ENCODE measurements around the gene PNPLA7. TPM values are rescaled to one million over a fixed set of nuclear protein-coding genes. Genes with fewer than 3 reads are reported as not detected.

PNPLA7 gene
- total RNA-seq, 2 experiments from 2014 or later = 3.0 to 3.2 TPM

DNA sequence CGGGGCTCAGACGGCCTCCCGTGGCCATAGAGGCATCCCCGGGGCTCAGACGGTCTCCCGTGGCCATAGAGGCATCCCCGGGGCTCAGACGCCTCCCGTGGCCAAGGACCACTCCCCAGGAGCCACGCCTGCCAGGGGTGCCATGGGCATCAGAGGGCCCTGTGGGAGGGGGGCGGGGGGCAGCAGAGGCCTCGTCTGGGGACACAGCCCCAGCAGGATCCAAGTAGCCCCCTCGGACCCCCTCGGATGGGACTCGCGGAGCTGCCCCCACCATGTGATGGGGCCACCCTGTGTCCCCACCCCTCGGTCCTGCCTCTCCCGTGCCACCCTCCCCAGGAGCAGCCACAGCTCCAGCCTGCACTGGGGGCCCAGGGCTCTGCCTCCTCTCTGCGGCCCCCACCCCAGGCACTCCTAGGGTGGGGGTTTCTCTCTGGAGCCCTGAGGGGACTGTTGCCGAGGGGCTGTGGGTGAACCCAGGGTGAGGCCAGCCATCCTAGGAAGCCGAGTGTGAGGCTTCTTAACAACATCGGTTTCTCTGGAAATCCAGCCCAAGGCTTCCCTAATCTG is 111.5 kb downstream of the PNPLA7 start:
- no peak for DNase-seq
- H3K27me3 Mint-ChIP-seq = peaks cover 17% of the 10 kb centered on the region
- ATAC-seq = no peak
- CTCF ChIA-PET = interaction anchor here (1.3 kb wide), 1 partner anchor 16 kb away, joined by 4 read pairs; the partner anchor contains the start of genes EXD3 and NOXA1
- H3K27ac Mint-ChIP-seq = no peak overlapping the region
- no peaks in the 10 kb centered on the region for H3K9me3 Mint-ChIP-seq (ENCODE audit: low read depth)
- peaks cover 1% of the 10 kb centered on the region for H3K36me3 Mint-ChIP-seq
- H3K4me1 Mint-ChIP-seq = peaks cover 7% of the 10 kb centered on the region
- no peak overlapping the region for H3K4me3 Mint-ChIP-seq

DNA sequence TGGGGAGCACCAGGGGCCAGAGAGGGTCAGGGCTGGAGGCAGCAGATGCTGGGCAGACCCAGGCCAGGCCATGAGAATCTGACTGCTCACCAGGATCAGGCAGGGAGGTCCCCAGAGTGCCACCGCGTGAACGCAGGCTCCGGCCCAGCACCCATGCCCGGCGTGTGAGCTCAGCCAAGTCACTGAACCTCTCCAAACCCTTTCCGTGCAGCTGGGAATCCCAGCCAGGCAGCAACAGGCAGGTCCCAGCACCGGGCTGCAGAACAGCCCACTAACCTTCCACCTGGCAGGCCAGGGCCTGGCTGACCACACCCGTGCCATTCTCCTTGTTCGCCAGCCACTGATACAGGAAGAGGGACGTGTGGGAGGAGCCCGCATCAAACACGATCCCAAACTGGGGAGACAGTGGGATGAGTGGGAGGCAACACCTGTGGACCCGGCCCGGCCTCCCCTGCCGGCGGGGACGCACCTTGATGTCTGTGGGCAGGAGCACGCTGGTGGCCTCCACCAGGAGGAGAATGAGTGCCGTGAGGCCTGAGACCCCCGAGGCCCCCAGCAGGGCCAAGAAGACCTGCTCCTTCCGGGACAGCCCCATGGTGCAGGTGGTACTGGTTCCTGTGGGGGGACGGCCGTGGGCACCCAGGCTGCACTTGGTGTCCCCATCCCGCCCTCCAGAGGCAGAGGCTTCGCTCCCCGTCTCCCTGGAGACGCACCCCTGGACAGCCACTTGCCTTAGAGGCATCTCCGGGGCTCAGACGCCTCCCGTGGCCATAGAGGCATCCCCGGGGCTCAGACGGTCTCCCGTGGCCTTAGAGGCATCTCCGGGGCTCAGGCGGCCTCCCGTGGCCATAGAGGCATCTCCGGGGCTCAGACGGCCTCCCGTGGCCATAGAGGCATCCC is 112.3 kb downstream of the PNPLA7 start:
- DNase-seq = no peak
- Mint-ChIP-seq H3K4me3 (no peak overlapping the region), H3K4me1 (peaks cover 7% of the 10 kb centered on the region), H3K27ac (no peak overlapping the region), H3K27me3 (peaks cover 12% of the 10 kb centered on the region), H3K36me3 (no peaks in the 10 kb centered on the region), H3K9me3 (ENCODE audit: low read depth) (no peaks in the 10 kb centered on the region)
- ATAC-seq = no peak
- CTCF ChIA-PET = interaction anchor here (1.3 to 1.5 kb wide), 2 partner anchors 8 to 15 kb away, joined by 4 read pairs; partner anchors contain the start of genes EXD3 and NOXA1

GRCh38 chr9:137436761-137437600 is 113.2 kb downstream of the PNPLA7 start:
- H3K36me3 Mint-ChIP-seq = no peaks in the 10 kb centered on the region
- CTCF ChIA-PET = interaction anchor here (0.6 to 1.5 kb wide), 2 partner anchors 9 to 100 kb away, joined by 4 read pairs; no protein-coding TSS in a partner anchor
- DNase-seq (no peak), ATAC-seq (no peak)
- no peak overlapping the region for H3K27ac Mint-ChIP-seq
- no peaks in the 10 kb centered on the region for H3K9me3 Mint-ChIP-seq (ENCODE audit: low read depth)
- H3K27me3 Mint-ChIP-seq = peaks cover 2% of the 10 kb centered on the region
- H3K4me3 Mint-ChIP-seq = no peak overlapping the region
- H3K4me1 Mint-ChIP-seq = peaks cover 6% of the 10 kb centered on the region

- H3K4me3 Mint-ChIP-seq = no peak overlapping the region
- H3K27me3 Mint-ChIP-seq = no peaks in the 10 kb centered on the region
- DNase-seq (no peak), ATAC-seq (no peak)
- H3K4me1 Mint-ChIP-seq = peaks cover 4% of the 10 kb centered on the region
- CTCF ChIA-PET = interaction anchor here (0.6 to 1.5 kb wide), 2 partner anchors 10 to 99 kb away, joined by 4 read pairs; no protein-coding TSS in a partner anchor
- H3K9me3 Mint-ChIP-seq (ENCODE audit: low read depth) = no peaks in the 10 kb centered on the region
- H3K27ac Mint-ChIP-seq = no peak overlapping the region
- no peaks in the 10 kb centered on the region for H3K36me3 Mint-ChIP-seq
These were observed 114.0 kb downstream of the PNPLA7 start for GRCh38 chr9:137435980-137436760.

GRCh38 chr9:137435381-137435891 is 114.8 kb downstream of the PNPLA7 start:
- CTCF ChIA-PET = interaction anchor here (4.1 kb wide), 1 partner anchor 12 kb away, joined by 20 read pairs; the partner anchor contains the start of genes EXD3 and NOXA1
- H3K9me3 Mint-ChIP-seq (ENCODE audit: low read depth) = no peaks in the 10 kb centered on the region
- H3K27ac Mint-ChIP-seq = no peak overlapping the region
- DNase-seq = no peak
- no peak overlapping the region for H3K4me3 Mint-ChIP-seq
- no peaks in the 10 kb centered on the region for H3K27me3 Mint-ChIP-seq
- no peaks in the 10 kb centered on the region for H3K36me3 Mint-ChIP-seq
- peaks cover 4% of the 10 kb centered on the region for H3K4me1 Mint-ChIP-seq
- no peak for ATAC-seq

DNA sequence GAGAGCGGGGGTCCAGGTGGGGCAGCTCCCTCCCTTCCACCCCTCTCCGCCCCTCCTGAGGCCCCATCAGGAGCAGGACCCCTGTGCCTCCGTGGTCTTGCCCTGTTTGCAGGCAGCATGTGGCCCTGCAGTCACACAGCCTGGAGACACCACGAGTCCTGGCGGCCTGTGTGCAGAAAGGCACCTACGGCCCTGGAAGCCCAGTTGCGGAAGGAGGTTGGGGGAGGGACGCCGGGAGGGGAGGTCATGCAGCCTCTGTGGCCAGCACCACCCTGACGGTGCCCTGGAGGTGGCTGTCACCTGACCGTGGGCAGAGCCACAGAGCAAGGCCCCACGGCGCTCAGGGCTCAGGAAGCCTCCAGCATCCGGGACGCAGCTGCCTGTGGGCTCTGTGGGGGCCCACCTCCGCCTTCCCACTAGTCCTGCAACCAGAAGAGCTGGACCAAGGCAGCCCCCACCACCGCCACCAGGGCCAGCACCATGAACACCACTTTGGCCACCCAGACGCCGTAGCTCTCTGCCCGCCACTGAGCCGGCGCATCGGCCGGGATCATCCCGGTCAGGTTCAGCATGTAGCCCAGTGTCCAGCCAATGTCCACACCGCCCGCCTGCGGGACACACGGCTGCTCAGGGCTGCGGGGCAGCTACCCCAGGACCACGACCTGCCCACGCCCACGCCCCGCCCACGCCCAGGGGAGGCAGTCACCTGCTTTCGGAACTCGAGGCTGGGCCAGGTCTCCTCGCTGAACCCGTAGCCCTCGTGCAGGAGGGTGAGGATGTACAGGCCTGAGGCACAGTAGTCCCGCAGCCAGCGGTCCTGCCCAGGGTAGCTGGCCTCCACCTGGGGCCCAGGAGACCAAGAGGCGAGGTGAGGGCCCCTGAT is 115.5 kb downstream of the PNPLA7 start:
- Mint-ChIP-seq H3K9me3 (ENCODE audit: low read depth) (no peaks in the 10 kb centered on the region), H3K4me3 (no peak overlapping the region), H3K27me3 (no peaks in the 10 kb centered on the region), H3K4me1 (peaks cover 4% of the 10 kb centered on the region), H3K36me3 (no peaks in the 10 kb centered on the region), H3K27ac (no peak overlapping the region)
- CTCF ChIA-PET = interaction anchor here (4.1 kb wide), 1 partner anchor 12 kb away, joined by 20 read pairs; the partner anchor contains the start of genes EXD3 and NOXA1
- ATAC-seq (peak; percentile 16), DNase-seq (no peak)

DNA sequence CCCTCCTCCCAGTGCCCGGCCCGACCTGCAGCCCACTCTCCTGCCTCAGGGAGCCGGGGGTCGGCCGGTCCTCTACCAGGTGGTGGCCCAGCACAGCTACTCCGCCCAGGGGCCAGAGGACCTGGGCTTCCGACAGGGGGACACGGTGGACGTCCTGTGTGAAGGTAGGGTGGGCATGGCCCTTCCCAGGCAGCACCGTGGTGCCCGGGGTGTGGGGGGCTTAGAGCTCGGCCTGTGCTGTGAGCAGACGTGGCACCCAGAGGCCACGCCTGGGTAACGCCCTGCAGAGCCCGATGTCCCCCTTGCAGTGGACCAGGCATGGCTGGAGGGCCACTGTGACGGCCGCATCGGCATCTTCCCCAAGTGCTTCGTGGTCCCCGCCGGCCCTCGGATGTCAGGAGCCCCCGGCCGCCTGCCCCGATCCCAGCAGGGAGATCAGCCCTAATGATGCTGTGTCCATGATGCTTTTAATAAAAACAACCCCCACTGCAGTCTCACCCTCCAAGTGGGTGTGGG is 116.2 kb downstream of the PNPLA7 start:
- H3K27me3 Mint-ChIP-seq = no peaks in the 10 kb centered on the region
- CTCF ChIA-PET = interaction anchor here (4.1 kb wide), 1 partner anchor 11 kb away, joined by 20 read pairs; the partner anchor contains the start of genes EXD3 and NOXA1
- no peak overlapping the region for H3K4me3 Mint-ChIP-seq
- DNase-seq (no peak), ATAC-seq (no peak)
- no peaks in the 10 kb centered on the region for H3K36me3 Mint-ChIP-seq
- H3K27ac Mint-ChIP-seq = no peak overlapping the region
- H3K9me3 Mint-ChIP-seq (ENCODE audit: low read depth) = no peaks in the 10 kb centered on the region
- H3K4me1 Mint-ChIP-seq = peaks cover 4% of the 10 kb centered on the region

- CTCF ChIA-PET = interaction anchor here (4.1 kb wide), 1 partner anchor 10 kb away, joined by 20 read pairs; the partner anchor contains the start of genes EXD3 and NOXA1
- no peak overlapping the region for H3K27ac Mint-ChIP-seq
- no peaks in the 10 kb centered on the region for H3K36me3 Mint-ChIP-seq
- DNase-seq (no peak), ATAC-seq (no peak)
- H3K4me3 Mint-ChIP-seq = no peak overlapping the region
- no peaks in the 10 kb centered on the region for H3K27me3 Mint-ChIP-seq
- H3K9me3 Mint-ChIP-seq (ENCODE audit: low read depth) = no peaks in the 10 kb centered on the region
- H3K4me1 Mint-ChIP-seq = peaks cover 4% of the 10 kb centered on the region
These were observed 116.8 kb downstream of the PNPLA7 start for GRCh38 chr9:137433349-137433915.

GRCh38 chr9:137432687-137433348 is 117.4 kb downstream of the PNPLA7 start:
- Mint-ChIP-seq H3K36me3 (no peaks in the 10 kb centered on the region), H3K4me1 (peaks cover 4% of the 10 kb centered on the region), H3K9me3 (ENCODE audit: low read depth) (no peaks in the 10 kb centered on the region), H3K4me3 (no peak overlapping the region), H3K27ac (no peak overlapping the region), H3K27me3 (no peaks in the 10 kb centered on the region)
- DNase-seq (no peak), ATAC-seq (no peak)
- CTCF ChIA-PET = interaction anchor here (1.2 to 4.1 kb wide), 2 partner anchors 10 kb away, joined by 6 to 20 read pairs; partner anchors contain the start of genes EXD3 and NOXA1

DNA sequence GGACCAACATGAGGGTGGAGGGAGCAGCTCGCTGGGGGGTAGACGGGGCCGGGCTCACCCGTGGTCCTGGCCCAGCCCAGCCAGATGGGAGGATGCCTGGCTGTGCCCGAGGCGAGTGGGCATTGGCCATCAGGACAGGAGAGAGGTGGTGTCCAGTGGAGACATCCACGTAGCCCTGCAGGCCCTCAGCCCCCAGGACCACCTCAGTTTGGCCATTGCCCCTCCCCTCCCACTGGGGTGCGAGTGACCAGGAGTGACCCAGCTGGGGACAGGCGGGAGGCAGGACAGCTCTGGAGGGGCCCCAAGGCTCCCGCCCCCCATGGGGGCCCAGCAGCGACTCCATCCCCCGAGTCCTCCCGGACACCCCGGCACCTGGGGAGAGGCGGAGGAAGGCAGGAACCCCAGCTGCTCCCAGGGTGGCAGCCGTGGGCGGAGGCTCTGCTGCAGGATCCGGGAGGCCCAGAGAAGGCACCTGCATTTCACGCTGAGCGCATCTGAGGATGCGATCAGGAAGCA is 118.7 kb downstream of the PNPLA7 start:
- CTCF ChIA-PET = interaction anchor here (1.2 to 4.1 kb wide), 2 partner anchors 8 to 12 kb away, joined by 6 to 20 read pairs; partner anchors contain the start of genes EXD3 and NOXA1
- Mint-ChIP-seq H3K4me1 (peaks cover 4% of the 10 kb centered on the region), H3K27ac (no peak overlapping the region), H3K36me3 (no peaks in the 10 kb centered on the region), H3K4me3 (no peak overlapping the region), H3K9me3 (ENCODE audit: low read depth) (no peaks in the 10 kb centered on the region), H3K27me3 (no peaks in the 10 kb centered on the region)
- ATAC-seq = no peak
- DNase-seq = no peak
